Measurements from ENCODE around the gene ZNF275.

DNA sequence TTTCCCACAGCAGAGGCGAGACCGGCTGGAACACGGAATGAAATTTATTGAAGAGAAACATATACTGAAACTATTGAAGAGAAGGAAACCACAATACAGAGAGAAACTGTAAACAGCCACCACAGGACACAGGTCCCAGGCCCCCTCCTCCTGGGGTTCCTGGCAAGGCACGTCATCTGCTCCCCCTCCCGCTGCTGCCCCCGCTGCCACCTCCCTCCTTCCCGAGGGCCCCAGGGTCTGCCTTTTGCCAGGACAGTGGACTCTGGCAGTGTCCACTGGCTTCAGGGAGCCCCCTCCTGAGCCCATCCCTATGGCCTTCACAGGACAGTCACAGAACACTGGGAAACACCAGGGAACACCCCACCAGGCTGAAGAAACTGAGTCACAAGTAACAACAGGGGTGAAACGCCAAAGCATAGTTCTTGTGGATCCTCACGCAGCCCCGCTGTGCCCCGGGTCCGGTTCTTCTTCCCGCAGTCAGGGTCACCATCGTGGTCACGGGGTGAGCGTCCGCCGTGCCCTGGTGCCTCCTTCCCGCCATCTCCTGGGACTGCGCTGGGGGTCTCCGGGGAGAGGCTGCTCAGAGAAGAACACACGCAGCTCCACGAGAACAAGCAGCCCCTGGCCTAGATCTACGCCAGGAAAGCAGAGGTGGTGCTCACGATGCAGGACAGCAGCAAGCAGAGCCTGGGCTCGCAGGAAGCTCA is 61.8 kb downstream of the ZNF275 start:
- TF ChIP-seq POLR2A (IDR thresholded peaks at IDR 0.05) (no peak), EP300 (IDR thresholded peaks at IDR 0.05) (no peak)
- TF ChIP-seq, protein P1, sequence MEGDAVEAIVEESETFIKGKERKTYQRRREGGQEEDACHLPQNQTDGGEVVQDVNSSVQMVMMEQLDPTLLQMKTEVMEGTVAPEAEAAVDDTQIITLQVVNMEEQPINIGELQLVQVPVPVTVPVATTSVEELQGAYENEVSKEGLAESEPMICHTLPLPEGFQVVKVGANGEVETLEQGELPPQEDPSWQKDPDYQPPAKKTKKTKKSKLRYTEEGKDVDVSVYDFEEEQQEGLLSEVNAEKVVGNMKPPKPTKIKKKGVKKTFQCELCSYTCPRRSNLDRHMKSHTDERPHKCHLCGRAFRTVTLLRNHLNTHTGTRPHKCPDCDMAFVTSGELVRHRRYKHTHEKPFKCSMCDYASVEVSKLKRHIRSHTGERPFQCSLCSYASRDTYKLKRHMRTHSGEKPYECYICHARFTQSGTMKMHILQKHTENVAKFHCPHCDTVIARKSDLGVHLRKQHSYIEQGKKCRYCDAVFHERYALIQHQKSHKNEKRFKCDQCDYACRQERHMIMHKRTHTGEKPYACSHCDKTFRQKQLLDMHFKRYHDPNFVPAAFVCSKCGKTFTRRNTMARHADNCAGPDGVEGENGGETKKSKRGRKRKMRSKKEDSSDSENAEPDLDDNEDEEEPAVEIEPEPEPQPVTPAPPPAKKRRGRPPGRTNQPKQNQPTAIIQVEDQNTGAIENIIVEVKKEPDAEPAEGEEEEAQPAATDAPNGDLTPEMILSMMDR (IDR thresholded peaks at IDR 0.05) = no peak

Measured in tibial nerve (tissue), 4 donors.